DOHH2 (cell line): ENCODE data around the gene EFCAB7.

Experiments used
- H3F3A ChIP-seq: fragments of 200-600 bp; sonication (generic), shearing (Covaris generic); 2 replicates; pipeline ENCODE4 v1.6.0; 2016; ENCODE audit warnings: antibody characterized with exemption, mild to moderate bottlenecking; ENCODE audit not compliant: control insufficient read depth, insufficient read depth
- H3K27ac ChIP-seq: fragments of 200-600 bp; sonication (generic); 2 replicates; pipeline ENCODE4 v1.5.1; 2014; ENCODE audit warnings: low read depth, mild to moderate bottlenecking, low read length, moderate library complexity
- H3K27me3 ChIP-seq: fragments of 200-600 bp; sonication (generic); 2 replicates; pipeline ENCODE4 v1.6.1; 2014; ENCODE audit warnings: mild to moderate bottlenecking, low read length, mixed read lengths; ENCODE audit not compliant: control insufficient read depth
- H3K36me3 ChIP-seq: fragments of 200-600 bp; sonication (generic); 2 replicates; pipeline ENCODE4 v1.6.1; 2014; ENCODE audit warnings: mild to moderate bottlenecking, low read length, moderate library complexity, mixed read lengths; ENCODE audit not compliant: control insufficient read depth
- H3K4me1 ChIP-seq: fragments of 200-600 bp; sonication (generic); 2 replicates; pipeline ENCODE4 v1.6.1; 2014; ENCODE audit warnings: mild to moderate bottlenecking, low read length, mixed read lengths; ENCODE audit not compliant: control insufficient read depth
- H3K4me2 ChIP-seq: fragments of 200-600 bp; sonication (generic); 2 replicates; pipeline ENCODE4 v1.6.0; 2014; ENCODE audit warnings: mild to moderate bottlenecking, low read length, moderate library complexity
- H3K4me3 ChIP-seq: fragments of 200-600 bp; sonication (generic); 2 replicates; pipeline ENCODE4 v1.5.1; 2014; ENCODE audit warnings: mild to moderate bottlenecking, low read length, mixed read lengths
- H3K79me2 ChIP-seq: fragments of 200-600 bp; sonication (generic); 2 replicates; pipeline ENCODE4 v1.6.1; 2014; ENCODE audit warnings: mild to moderate bottlenecking, low read length, mixed read lengths; ENCODE audit not compliant: control insufficient read depth
- H3K9me2 ChIP-seq: fragments of 200-600 bp; sonication (generic); replicated peaks from 2 replicates; pipeline ENCODE4 v1.6.1; 2014; ENCODE audit warnings: mild to moderate bottlenecking, low read length, mixed read lengths; ENCODE audit not compliant: control insufficient read depth
- H3K9me3 ChIP-seq: fragments of 200-600 bp; sonication (generic); 2 replicates; pipeline ENCODE4 v1.6.1; 2014; ENCODE audit warnings: antibody characterized with exemption, low read length, mixed read lengths; ENCODE audit not compliant: control insufficient read depth, insufficient read depth
- H4K20me1 ChIP-seq: fragments of 200-600 bp; sonication (generic); 2 replicates; pipeline ENCODE4 v1.6.0; 2014; ENCODE audit warnings: low read depth, mild to moderate bottlenecking, antibody characterized with exemption, low read length, moderate library complexity; ENCODE audit not compliant: control insufficient read depth, insufficient read depth
- CTCF ChIP-seq: fragments of 200-600 bp; sonication (generic); IDR thresholded peaks from one replicate; pipeline ENCODE4 v1.5.1; 2014; ENCODE audit warnings: antibody characterized with exemption, mild to moderate bottlenecking, low read depth, low read length; ENCODE audit not compliant: poor library complexity, severe bottlenecking
- EZH2phosphoT487 ChIP-seq: fragments of 200-600 bp; sonication (generic); IDR thresholded peaks from 2 replicates; pipeline ENCODE4 v1.6.1; 2017; ENCODE audit warnings: borderline replicate concordance, mild to moderate bottlenecking, antibody characterized with exemption, low read length, moderate library complexity, mixed read lengths

EFCAB7 gene

GRCh38 chr1:63559357-63559756 is 36.0 kb downstream of the EFCAB7 start:
- no peak for TF ChIP-seq CTCF
- no peak for TF ChIP-seq EZH2phosphoT487
- Histone ChIP-seq H3F3A (no peaks in the 10 kb centered on the region), H3K4me3 (no peak overlapping the region), H3K27ac (no peak overlapping the region), H3K4me1 (peaks cover 15% of the 10 kb centered on the region), H3K4me2 (no peak overlapping the region), H3K9me3 (no peaks in the 10 kb centered on the region; the same call in 1 of the 2 replicates), H3K27me3 (no peaks in the 10 kb centered on the region), H3K36me3 (no peaks in the 10 kb centered on the region), H3K79me2 (no peaks in the 10 kb centered on the region), H4K20me1 (no peaks in the 10 kb centered on the region), H3K9me2 (no peaks in the 10 kb centered on the region)

GRCh38 chr1:63563745-63564144 is 40.4 kb downstream of the EFCAB7 start:
- peaks cover 21% of the 10 kb centered on the region for H3K4me1 ChIP-seq
- H3K36me3 ChIP-seq = no peaks in the 10 kb centered on the region
- no peaks in the 10 kb centered on the region for H3K9me2 ChIP-seq
- no peak for TF ChIP-seq CTCF
- no peak for TF ChIP-seq EZH2phosphoT487
- H3K79me2 ChIP-seq = no peaks in the 10 kb centered on the region
- no peak overlapping the region for H3K4me3 ChIP-seq
- peak overlapping the region; percentile 41 for H3K27ac ChIP-seq
- H3K9me3 ChIP-seq = no peaks in the 10 kb centered on the region; the same call in 1 of the 2 replicates
- no peaks in the 10 kb centered on the region for H3F3A ChIP-seq
- H3K27me3 ChIP-seq = no peaks in the 10 kb centered on the region
- H3K4me2 ChIP-seq = no peak overlapping the region; the same call in 1 of the 2 replicates
- H4K20me1 ChIP-seq = no peaks in the 10 kb centered on the region

- H3K9me3 ChIP-seq = no peaks in the 10 kb centered on the region; the same call in 1 of the 2 replicates
- H3F3A ChIP-seq = no peaks in the 10 kb centered on the region
- H3K27me3 ChIP-seq = no peaks in the 10 kb centered on the region
- no peaks in the 10 kb centered on the region for H4K20me1 ChIP-seq
- no peak overlapping the region for H3K4me3 ChIP-seq
- TF ChIP-seq CTCF = no peak
- TF ChIP-seq EZH2phosphoT487 = no peak
- H3K79me2 ChIP-seq = no peaks in the 10 kb centered on the region
- H3K4me1 ChIP-seq = peaks cover 10% of the 10 kb centered on the region
- H3K36me3 ChIP-seq = no peaks in the 10 kb centered on the region
- no peak overlapping the region for H3K27ac ChIP-seq
- no peak overlapping the region for H3K4me2 ChIP-seq
- H3K9me2 ChIP-seq = no peaks in the 10 kb centered on the region
Observed at GRCh38 chr1:63569068-63569467, 45.7 kb downstream of the EFCAB7 start.
